Testis (tissue), 2 donors: ENCODE measurements around the gene RAPGEFL1.
"Not testable (repeated sequence)": the region's sequence is repeated elsewhere in the genome, so short reads cannot be mapped to it uniquely, and the experiment has no call there.

Source experiments
- POLR2A ChIP-seq: fragments of 450-650 bp; IDR thresholded peaks from one replicate; pipeline ENCODE4 v1.6.1; 2017; ENCODE audit warnings: antibody characterized with exemption, mild to moderate bottlenecking, moderate library complexity
- TF ChIP-seq, protein P1 (sequence below), 3 experiments: fragments of 450-650 bp in 2 of 3; fragments of 200-600 bp in 1 of 3; sonication (generic) in 1 of 3; IDR thresholded peaks; one replicate each; pipeline ENCODE4 v1.5.1; 2016 to 2019; ENCODE audit warnings: antibody characterized with exemption in 3 of 3, mild to moderate bottlenecking in 2 of 3, moderate library complexity in 1 of 3

DNA sequence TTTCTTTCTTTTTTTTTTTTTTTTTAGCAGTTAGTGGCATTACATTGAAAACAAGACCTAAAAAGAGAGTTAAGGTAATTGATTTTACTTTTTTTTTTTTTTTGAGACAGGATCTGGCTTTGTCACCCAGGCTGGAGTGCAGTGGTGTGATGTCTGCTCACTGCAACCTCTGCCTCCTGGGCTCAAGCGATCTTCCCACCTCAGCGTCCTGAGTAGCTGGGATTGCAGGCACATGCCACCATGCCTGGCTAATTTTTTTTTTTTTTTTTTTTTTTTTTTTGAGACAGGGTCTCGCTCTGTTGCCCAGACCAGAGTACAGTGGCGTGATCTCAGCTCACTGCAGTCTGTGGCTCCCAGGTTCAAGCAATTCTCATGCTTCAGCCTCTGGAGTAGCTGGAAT is 54.7 kb downstream of the RAPGEFL1 start:
- TF ChIP-seq POLR2A = not testable (repeated sequence)
- TF ChIP-seq, protein P1, sequence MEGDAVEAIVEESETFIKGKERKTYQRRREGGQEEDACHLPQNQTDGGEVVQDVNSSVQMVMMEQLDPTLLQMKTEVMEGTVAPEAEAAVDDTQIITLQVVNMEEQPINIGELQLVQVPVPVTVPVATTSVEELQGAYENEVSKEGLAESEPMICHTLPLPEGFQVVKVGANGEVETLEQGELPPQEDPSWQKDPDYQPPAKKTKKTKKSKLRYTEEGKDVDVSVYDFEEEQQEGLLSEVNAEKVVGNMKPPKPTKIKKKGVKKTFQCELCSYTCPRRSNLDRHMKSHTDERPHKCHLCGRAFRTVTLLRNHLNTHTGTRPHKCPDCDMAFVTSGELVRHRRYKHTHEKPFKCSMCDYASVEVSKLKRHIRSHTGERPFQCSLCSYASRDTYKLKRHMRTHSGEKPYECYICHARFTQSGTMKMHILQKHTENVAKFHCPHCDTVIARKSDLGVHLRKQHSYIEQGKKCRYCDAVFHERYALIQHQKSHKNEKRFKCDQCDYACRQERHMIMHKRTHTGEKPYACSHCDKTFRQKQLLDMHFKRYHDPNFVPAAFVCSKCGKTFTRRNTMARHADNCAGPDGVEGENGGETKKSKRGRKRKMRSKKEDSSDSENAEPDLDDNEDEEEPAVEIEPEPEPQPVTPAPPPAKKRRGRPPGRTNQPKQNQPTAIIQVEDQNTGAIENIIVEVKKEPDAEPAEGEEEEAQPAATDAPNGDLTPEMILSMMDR (IDR thresholded peaks at IDR 0.05) = not testable (repeated sequence)
